ENCODE results near the gene NCDN.

Gene NCDN

GRCh38 chr1:35586808-35587207, 29.2 kb downstream of the NCDN start:
- H2BK120ac ChIP-seq (ENCODE audit: low read depth, low read length): no peak overlapping the region
- no peaks in the 10 kb centered on the region for H3K79me2 ChIP-seq (ENCODE audit: control insufficient read depth, insufficient read depth, low read length)
- DNase-seq: no peak
- no peak overlapping the region for H2BK5ac ChIP-seq (ENCODE audit: low read length)
- H3K27me3 ChIP-seq (ENCODE audit: insufficient read depth, low read length, poor library complexity): no peaks in the 10 kb centered on the region
- no peak overlapping the region for H3K4me3 ChIP-seq (ENCODE audit: low read length)
- H2BK15ac ChIP-seq (replicated peaks; ENCODE audit: low read depth): no peak overlapping the region
- no peaks in the 10 kb centered on the region for H3K79me1 ChIP-seq (ENCODE audit: low read length)
- H2AK5ac ChIP-seq (ENCODE audit: low read length): no peak overlapping the region
- H3K4me2 ChIP-seq (ENCODE audit: low read length): no peak overlapping the region
- no peak overlapping the region for H3K9ac ChIP-seq (ENCODE audit: low read length)
- WGBS (ENCODE audit: extremely low coverage, insufficient coverage, low lambda C conversion rate): no CpG with 5 or more reads among the region's 7 CpGs
- H3K4me1 ChIP-seq (ENCODE audit: control insufficient read depth, low read depth, low read length): peaks cover 3% of the 10 kb centered on the region
- H3K18ac ChIP-seq (ENCODE audit: low read length): no peak overlapping the region
- H4K5ac ChIP-seq (ENCODE audit: low read length): no peak overlapping the region
- H3K4ac ChIP-seq (ENCODE audit: low read depth, low read length): no peak overlapping the region
- H3K56ac ChIP-seq (ENCODE audit: low read length): no peak overlapping the region
- H3K36me3 ChIP-seq (ENCODE audit: control insufficient read depth, insufficient read depth, low read length): no peaks in the 10 kb centered on the region
- H3K23ac ChIP-seq (ENCODE audit: low read length): no peak overlapping the region
- no peak overlapping the region for H4K8ac ChIP-seq (ENCODE audit: low read depth, low read length)
- no peak overlapping the region for H3K27ac ChIP-seq (ENCODE audit: low read depth, low read length)

- Histone ChIP-seq H3K9ac (ENCODE audit: low read length) (no peak overlapping the region), H2AK5ac (ENCODE audit: low read length) (no peak overlapping the region), H2BK5ac (ENCODE audit: low read length) (no peak overlapping the region), H3K18ac (ENCODE audit: low read length) (no peak overlapping the region), H3K4me3 (ENCODE audit: low read length) (no peak overlapping the region), H3K4me2 (ENCODE audit: low read length) (no peak overlapping the region), H4K5ac (ENCODE audit: low read length) (no peak overlapping the region), H3K56ac (ENCODE audit: low read length) (no peak overlapping the region), H4K8ac (ENCODE audit: low read depth, low read length) (no peak overlapping the region), H3K36me3 (ENCODE audit: control insufficient read depth, insufficient read depth, low read length) (no peaks in the 10 kb centered on the region), H3K23ac (ENCODE audit: low read length) (no peak overlapping the region), H3K27me3 (ENCODE audit: insufficient read depth, low read length, poor library complexity) (no peaks in the 10 kb centered on the region), H2BK15ac (replicated peaks; ENCODE audit: low read depth) (no peak overlapping the region), H3K79me1 (ENCODE audit: low read length) (no peaks in the 10 kb centered on the region), H3K4ac (ENCODE audit: low read depth, low read length) (no peak overlapping the region), H3K27ac (ENCODE audit: low read depth, low read length) (no peak overlapping the region), H2BK120ac (ENCODE audit: low read depth, low read length) (no peak overlapping the region), H3K79me2 (ENCODE audit: control insufficient read depth, insufficient read depth, low read length) (no peaks in the 10 kb centered on the region), H3K4me1 (ENCODE audit: control insufficient read depth, low read depth, low read length) (peaks cover 3% of the 10 kb centered on the region)
- DNase-seq: no peak
- no CpG with 5 or more reads among the region's 6 CpGs for WGBS (ENCODE audit: extremely low coverage, insufficient coverage, low lambda C conversion rate)
These were observed 30.1 kb downstream of the NCDN start for GRCh38 chr1:35587736-35588135.

DNA sequence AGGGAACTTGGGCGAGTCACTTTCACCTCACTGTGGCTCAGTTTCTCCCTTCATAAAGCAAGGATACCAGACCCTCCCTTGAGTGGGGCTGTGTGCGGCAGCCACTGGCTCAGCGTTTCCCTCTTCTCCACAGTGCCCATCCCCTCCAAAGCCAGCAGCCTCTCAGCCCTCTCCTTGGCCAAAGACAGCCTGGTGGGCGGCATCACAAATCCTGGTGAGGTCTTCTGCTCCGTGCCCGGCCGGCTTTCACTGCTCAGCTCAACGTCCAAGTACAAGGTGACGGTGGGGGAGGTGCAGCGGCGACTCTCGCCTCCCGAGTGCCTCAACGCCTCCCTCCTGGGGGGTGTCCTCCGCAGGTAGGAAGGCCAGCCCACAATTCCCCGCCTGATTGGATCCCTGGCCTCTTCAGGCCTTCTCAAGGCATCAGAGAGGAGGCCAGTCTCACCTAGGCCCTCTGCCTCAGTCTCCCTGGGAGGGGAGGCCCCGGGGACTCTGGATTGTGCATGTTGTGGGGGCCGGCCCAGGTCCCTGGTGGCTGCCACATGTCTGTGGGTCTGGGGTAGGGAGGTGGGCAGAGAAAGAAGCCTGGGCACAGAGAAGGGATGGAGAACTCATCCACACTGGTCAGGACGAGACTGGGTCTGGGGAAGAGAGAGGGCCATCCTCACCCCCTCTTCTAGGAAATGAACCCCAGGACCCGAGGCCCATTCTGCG, 30.8 kb downstream of the NCDN start:
- Histone ChIP-seq H3K27me3 (ENCODE audit: insufficient read depth, low read length, poor library complexity) (no peaks in the 10 kb centered on the region), H4K8ac (ENCODE audit: low read depth, low read length) (no peak overlapping the region), H3K4me2 (ENCODE audit: low read length) (no peak overlapping the region), H3K4me3 (ENCODE audit: low read length) (no peak overlapping the region), H3K4ac (ENCODE audit: low read depth, low read length) (no peak overlapping the region), H3K79me1 (ENCODE audit: low read length) (no peaks in the 10 kb centered on the region), H3K56ac (ENCODE audit: low read length) (peak overlapping the region; percentile 43), H2BK5ac (ENCODE audit: low read length) (no peak overlapping the region), H3K79me2 (ENCODE audit: control insufficient read depth, insufficient read depth, low read length) (no peaks in the 10 kb centered on the region), H2BK15ac (replicated peaks; ENCODE audit: low read depth) (no peak overlapping the region), H3K27ac (ENCODE audit: low read depth, low read length) (no peak overlapping the region), H3K18ac (ENCODE audit: low read length) (no peak overlapping the region), H3K9ac (ENCODE audit: low read length) (no peak overlapping the region), H2AK5ac (ENCODE audit: low read length) (no peak overlapping the region), H3K23ac (ENCODE audit: low read length) (no peak overlapping the region), H4K5ac (ENCODE audit: low read length) (no peak overlapping the region), H3K4me1 (ENCODE audit: control insufficient read depth, low read depth, low read length) (peaks cover 3% of the 10 kb centered on the region), H3K36me3 (ENCODE audit: control insufficient read depth, insufficient read depth, low read length) (no peaks in the 10 kb centered on the region), H2BK120ac (ENCODE audit: low read depth, low read length) (no peak overlapping the region)
- DNase-seq: no peak
- WGBS (ENCODE audit: extremely low coverage, insufficient coverage, low lambda C conversion rate): no CpG with 5 or more reads among the region's 21 CpGs

DNA sequence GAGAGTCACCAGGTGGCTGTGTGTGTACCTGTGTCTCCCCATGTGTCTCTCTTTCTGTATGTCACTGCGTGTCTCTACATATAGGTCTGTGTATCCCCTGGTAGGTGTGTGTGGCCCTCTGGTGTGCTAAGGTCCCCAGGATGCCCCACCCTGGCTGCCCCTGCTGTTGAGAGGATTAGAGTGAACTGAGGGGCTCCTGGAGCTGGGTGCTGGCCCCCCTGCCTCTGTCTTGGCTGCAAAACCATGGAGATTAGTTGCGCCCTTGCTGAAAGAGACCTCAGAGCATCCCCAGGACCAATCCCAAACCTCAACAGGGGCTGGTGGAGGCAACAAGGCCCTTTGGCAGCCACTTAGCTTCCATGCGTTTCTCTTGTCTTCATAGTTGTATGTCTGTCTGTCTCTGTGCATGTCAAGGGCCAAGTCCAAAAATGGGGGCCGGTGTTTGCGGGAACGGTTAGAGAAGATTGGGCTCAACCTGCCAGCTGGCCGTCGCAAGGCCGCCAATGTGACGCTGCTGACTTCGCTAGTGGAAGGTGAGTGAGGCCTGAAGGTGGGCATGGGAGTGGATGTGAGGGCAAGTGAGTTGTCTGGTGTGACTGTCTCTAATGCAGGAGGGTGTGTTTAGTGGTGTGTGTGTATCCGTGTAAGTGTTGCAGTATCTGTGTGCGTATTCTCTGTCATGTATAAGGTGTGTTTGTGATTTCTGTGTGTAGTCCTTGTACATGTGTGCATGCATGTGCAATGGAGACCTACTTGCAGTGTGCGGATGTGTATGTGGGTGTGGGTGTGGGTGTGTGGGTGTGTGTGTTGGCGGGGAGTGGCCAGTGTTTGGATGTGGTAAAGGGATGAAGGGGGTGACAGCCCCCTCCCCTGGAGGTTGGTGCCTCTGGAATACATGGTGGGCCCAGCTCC, 32.2 kb downstream of the NCDN start:
- Histone ChIP-seq H3K79me1 (ENCODE audit: low read length) (no peaks in the 10 kb centered on the region), H3K4me1 (ENCODE audit: control insufficient read depth, low read depth, low read length) (peaks cover 3% of the 10 kb centered on the region), H3K27ac (ENCODE audit: low read depth, low read length) (no peak overlapping the region), H3K4me3 (ENCODE audit: low read length) (no peak overlapping the region), H2AK5ac (ENCODE audit: low read length) (no peak overlapping the region), H4K5ac (ENCODE audit: low read length) (no peak overlapping the region), H2BK120ac (ENCODE audit: low read depth, low read length) (no peak overlapping the region), H2BK5ac (ENCODE audit: low read length) (no peak overlapping the region), H3K4me2 (ENCODE audit: low read length) (no peak overlapping the region), H3K18ac (ENCODE audit: low read length) (no peak overlapping the region), H3K56ac (ENCODE audit: low read length) (no peak overlapping the region), H3K23ac (ENCODE audit: low read length) (no peak overlapping the region), H3K4ac (ENCODE audit: low read depth, low read length) (no peak overlapping the region), H3K27me3 (ENCODE audit: insufficient read depth, low read length, poor library complexity) (no peaks in the 10 kb centered on the region), H3K36me3 (ENCODE audit: control insufficient read depth, insufficient read depth, low read length) (no peaks in the 10 kb centered on the region), H2BK15ac (replicated peaks; ENCODE audit: low read depth) (no peak overlapping the region), H3K79me2 (ENCODE audit: control insufficient read depth, insufficient read depth, low read length) (no peaks in the 10 kb centered on the region), H4K8ac (ENCODE audit: low read depth, low read length) (no peak overlapping the region), H3K9ac (ENCODE audit: low read length) (no peak overlapping the region)
- no CpG with 5 or more reads among the region's 15 CpGs for WGBS (ENCODE audit: extremely low coverage, insufficient coverage, low lambda C conversion rate)
- no peak for DNase-seq

DNA sequence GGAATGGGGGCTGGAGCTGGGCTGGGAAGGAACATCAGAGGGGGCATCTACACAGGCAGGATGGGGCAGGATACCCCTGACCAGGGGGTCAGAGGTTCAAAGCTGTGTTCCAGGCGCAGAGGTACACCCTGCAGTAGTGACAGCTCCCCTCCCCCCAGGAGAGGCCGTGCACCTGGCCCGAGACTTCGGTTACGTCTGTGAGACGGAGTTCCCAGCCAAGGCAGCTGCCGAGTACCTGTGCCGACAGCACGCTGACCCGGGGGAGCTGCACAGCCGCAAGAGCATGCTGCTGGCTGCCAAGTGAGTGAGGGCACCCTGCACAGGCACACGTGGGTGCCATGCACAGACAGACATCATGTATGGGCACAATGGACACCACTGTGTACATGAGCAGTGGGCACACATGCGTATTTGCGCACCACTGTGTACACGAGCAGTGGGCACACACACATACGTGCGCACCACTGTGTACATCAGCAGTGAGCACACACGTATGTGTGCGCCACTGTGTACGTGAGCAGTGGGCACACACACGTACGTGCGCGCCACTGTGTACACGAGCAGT, 33.0 kb downstream of the NCDN start:
- no peak overlapping the region for H2BK15ac ChIP-seq (replicated peaks; ENCODE audit: low read depth)
- no peak overlapping the region for H3K4ac ChIP-seq (ENCODE audit: low read depth, low read length)
- no peak overlapping the region for H3K4me2 ChIP-seq (ENCODE audit: low read length)
- no peaks in the 10 kb centered on the region for H3K79me1 ChIP-seq (ENCODE audit: low read length)
- no peak overlapping the region for H4K8ac ChIP-seq (ENCODE audit: low read depth, low read length)
- H2BK5ac ChIP-seq (ENCODE audit: low read length): no peak overlapping the region
- no peak for DNase-seq
- H3K27ac ChIP-seq (ENCODE audit: low read depth, low read length): no peak overlapping the region
- no peak overlapping the region for H3K56ac ChIP-seq (ENCODE audit: low read length)
- WGBS (ENCODE audit: extremely low coverage, insufficient coverage, low lambda C conversion rate): no CpG with 5 or more reads among the region's 25 CpGs
- H2AK5ac ChIP-seq (ENCODE audit: low read length): no peak overlapping the region
- no peaks in the 10 kb centered on the region for H3K36me3 ChIP-seq (ENCODE audit: control insufficient read depth, insufficient read depth, low read length)
- H3K4me3 ChIP-seq (ENCODE audit: low read length): no peak overlapping the region
- H3K27me3 ChIP-seq (ENCODE audit: insufficient read depth, low read length, poor library complexity): no peaks in the 10 kb centered on the region
- no peaks in the 10 kb centered on the region for H3K79me2 ChIP-seq (ENCODE audit: control insufficient read depth, insufficient read depth, low read length)
- no peak overlapping the region for H3K9ac ChIP-seq (ENCODE audit: low read length)
- no peak overlapping the region for H4K5ac ChIP-seq (ENCODE audit: low read length)
- H3K18ac ChIP-seq (ENCODE audit: low read length): no peak overlapping the region
- no peak overlapping the region for H2BK120ac ChIP-seq (ENCODE audit: low read depth, low read length)
- H3K4me1 ChIP-seq (ENCODE audit: control insufficient read depth, low read depth, low read length): peaks cover 3% of the 10 kb centered on the region
- no peak overlapping the region for H3K23ac ChIP-seq (ENCODE audit: low read length)

Data from mesendoderm (in vitro differentiated cells).